Calu3 (cell line): ENCODE results near the gene HHAT. TPM values are rescaled to one million over a fixed set of nuclear protein-coding genes. Genes with fewer than 3 reads are reported as not detected.

Experiments
- BruUV-seq: library from RNA; stranded (reverse); fragments of 400-500 nt; replicated peaks from 2 replicates; lab custom pipeline; 2021; lab: Mats Ljungman, UMichigan
- CTCF ChIA-PET: fragments of 300-600 bp; sonication (Branson Sonifier 250); formaldehyde crosslinking; loops from one replicate; lab custom pipeline; 2022; ENCODE audit warnings: antibody characterized with exemption; lab: Charles Lee
- DNase-seq: peaks from one replicate; pipeline ENCODE4 v3.0.0; 2022
- H3K27ac Mint-ChIP-seq: one replicate; pipeline ENCODE4 v1.8.0; 2022; ENCODE audit warnings: mixed read lengths; ENCODE audit not compliant: unreplicated experiment
- H3K27me3 Mint-ChIP-seq: one replicate; pipeline ENCODE4 v1.8.0; 2022; ENCODE audit warnings: mixed read lengths; ENCODE audit not compliant: unreplicated experiment
- H3K36me3 Mint-ChIP-seq: one replicate; pipeline ENCODE4 v1.8.0; 2022; ENCODE audit warnings: mild to moderate bottlenecking, moderate library complexity, mixed read lengths; ENCODE audit not compliant: insufficient read depth, unreplicated experiment
- H3K4me1 Mint-ChIP-seq: one replicate; pipeline ENCODE4 v1.8.0; 2022; ENCODE audit warnings: mild to moderate bottlenecking, low read depth, mixed read lengths; ENCODE audit not compliant: unreplicated experiment
- H3K4me3 Mint-ChIP-seq: one replicate; pipeline ENCODE4 v1.8.0; 2022; ENCODE audit warnings: mild to moderate bottlenecking, low read depth, moderate library complexity, mixed read lengths; ENCODE audit not compliant: unreplicated experiment
- H3K9me3 Mint-ChIP-seq: one replicate; pipeline ENCODE4 v1.8.0; 2022; ENCODE audit warnings: low read depth, mixed read lengths; ENCODE audit not compliant: unreplicated experiment
- CTCF ChIP-seq: fragments of 200-600 bp; IDR thresholded peaks from one replicate; pipeline ENCODE4 v1.8.0; 2022; ENCODE audit warnings: antibody characterized with exemption; ENCODE audit not compliant: unreplicated experiment
- intact Hi-C: fragments of 100-400 bp; cut with micrococcal nuclease; formaldehyde crosslinking; loops from one replicate; pipeline ENCODE4 v1.10.0; 2022; ENCODE audit not compliant: unreplicated experiment
- total RNA-seq: library from RNA; stranded (reverse); gene quantifications from 2 replicates; pipeline ENCODE4 v1.2.3, GENCODE V29; 2022

Gene HHAT
- total RNA-seq, 1 experiment from 2014 or later, result 5.8 TPM

GRCh38 chr1:210505601-210506496 lies 177.1 kb downstream of the HHAT start:
- no peak for TF ChIP-seq CTCF
- Mint-ChIP-seq H3K9me3 (peaks cover 2% of the 10 kb centered on the region), H3K27me3 (no peaks in the 10 kb centered on the region), H3K27ac (no peak overlapping the region), H3K4me3 (no peak overlapping the region), H3K36me3 (no peaks in the 10 kb centered on the region), H3K4me1 (no peaks in the 10 kb centered on the region)
- CTCF ChIA-PET, result no interaction called here
- intact Hi-C loops, result no loop called here
- DNase-seq, result no peak
- BruUV-seq, result no TSS peak

DNA sequence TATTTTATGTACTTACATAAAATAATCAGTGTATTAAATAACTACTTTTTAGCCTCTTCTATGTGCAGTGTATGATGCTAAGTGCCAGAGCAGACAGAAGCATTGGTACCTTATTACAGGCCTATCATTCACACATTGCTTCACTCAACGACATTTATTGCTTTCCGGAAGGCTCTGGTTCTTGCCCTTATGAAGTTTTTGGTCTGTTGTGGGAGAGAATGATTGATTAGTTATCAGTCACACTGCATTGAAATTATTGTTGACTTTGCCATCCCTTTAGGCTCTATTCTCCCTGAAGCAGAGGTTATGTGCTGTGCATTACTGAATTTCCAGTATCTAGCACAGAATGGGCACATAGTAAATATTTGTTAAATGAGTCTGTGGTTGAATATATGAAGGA lies 178.0 kb downstream of the HHAT start:
- intact Hi-C loops, result no loop called here
- no peak for TF ChIP-seq CTCF
- H3K4me3 Mint-ChIP-seq, result no peak overlapping the region
- no peak overlapping the region for H3K27ac Mint-ChIP-seq
- CTCF ChIA-PET, result interaction anchor here (0.7 kb wide), 1 partner anchor 15 kb away, joined by 4 read pairs; no protein-coding TSS in a partner anchor
- no peaks in the 10 kb centered on the region for H3K27me3 Mint-ChIP-seq
- H3K4me1 Mint-ChIP-seq, result no peaks in the 10 kb centered on the region
- no peaks in the 10 kb centered on the region for H3K36me3 Mint-ChIP-seq
- no TSS peak for BruUV-seq
- no peaks in the 10 kb centered on the region for H3K9me3 Mint-ChIP-seq
- DNase-seq, result no peak

- H3K36me3 Mint-ChIP-seq, result no peaks in the 10 kb centered on the region
- H3K27ac Mint-ChIP-seq, result no peak overlapping the region
- intact Hi-C loops, result no loop called here
- no peaks in the 10 kb centered on the region for H3K4me1 Mint-ChIP-seq
- no peak for TF ChIP-seq CTCF
- no peaks in the 10 kb centered on the region for H3K27me3 Mint-ChIP-seq
- BruUV-seq, result no TSS peak
- no peak for DNase-seq
- CTCF ChIA-PET, result interaction anchor here (1.2 kb wide), 1 partner anchor 9 kb away, joined by 3 read pairs; no protein-coding TSS in a partner anchor
- H3K9me3 Mint-ChIP-seq, result peaks cover 2% of the 10 kb centered on the region
- H3K4me3 Mint-ChIP-seq, result no peak overlapping the region
These were observed 187.5 kb downstream of the HHAT start for GRCh38 chr1:210516092-210516656.

- H3K27ac Mint-ChIP-seq, result no peak overlapping the region
- intact Hi-C loops, result no loop called here
- DNase-seq, result no peak
- CTCF ChIA-PET, result interaction anchor here (1.2 kb wide), 1 partner anchor 9 kb away, joined by 3 read pairs; no protein-coding TSS in a partner anchor
- no peaks in the 10 kb centered on the region for H3K36me3 Mint-ChIP-seq
- no TSS peak for BruUV-seq
- H3K4me1 Mint-ChIP-seq, result no peaks in the 10 kb centered on the region
- no peak overlapping the region for H3K4me3 Mint-ChIP-seq
- peaks cover 2% of the 10 kb centered on the region for H3K9me3 Mint-ChIP-seq
- no peaks in the 10 kb centered on the region for H3K27me3 Mint-ChIP-seq
- no peak for TF ChIP-seq CTCF
These were observed 188.2 kb downstream of the HHAT start for GRCh38 chr1:210516697-210517459.
